ENCODE results near the gene POLR3C.

DNA sequence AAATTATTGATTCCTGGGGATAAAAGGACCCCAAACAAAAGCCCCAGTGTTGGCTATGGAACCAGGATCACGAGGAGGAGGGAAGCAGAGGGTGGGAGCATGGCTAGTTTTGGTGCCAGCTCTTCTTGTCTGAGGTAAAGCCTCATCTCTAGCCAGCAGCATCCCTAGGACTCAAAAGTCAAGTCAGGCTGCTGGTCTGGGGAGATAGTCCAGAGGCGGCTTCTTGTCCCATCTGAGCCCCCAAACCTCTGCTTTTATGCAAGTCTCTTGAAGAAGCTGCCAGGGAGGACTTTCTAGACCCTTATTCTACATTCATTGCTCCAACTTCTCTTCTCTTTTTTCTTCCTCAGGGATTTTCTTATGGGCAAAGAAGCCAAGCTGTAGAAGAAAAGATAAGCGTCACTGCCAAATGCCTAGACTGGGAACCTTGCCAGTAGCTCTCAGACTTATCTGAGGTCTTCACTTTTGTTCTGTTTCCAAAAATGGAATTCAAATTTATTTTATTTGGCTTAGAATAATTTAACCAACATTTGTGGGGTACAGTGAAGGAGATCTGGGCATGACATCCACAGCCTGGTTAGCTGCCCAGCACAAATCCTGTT, 68.6 kb downstream of the POLR3C start:
- no peak for TF ChIP-seq CTCF (IDR thresholded peaks at IDR 0.05)
- no peak for TF ChIP-seq ZFX (IDR thresholded peaks at IDR 0.05; ENCODE audit: borderline replicate concordance)
